WERI-Rb-1 (cell line): ENCODE results near the gene SERP2.

ENCODE experiments used
- DNase-seq: peaks from one replicate; pipeline ENCODE4 v3.0.0-alpha.2; 2020
- H3K27ac ChIP-seq: fragments of 250-450 bp; sonication (Bioruptor Pico); 2 replicates; pipeline ENCODE4 v1.5.1; 2020; ENCODE audit warnings: mild to moderate bottlenecking, moderate library complexity
- H3K27me3 ChIP-seq: fragments of 250-450 bp; sonication (Bioruptor Pico); 2 replicates; pipeline ENCODE4 v1.5.1; 2021; ENCODE audit warnings: mild to moderate bottlenecking, low read depth, moderate library complexity; ENCODE audit not compliant: insufficient read depth, severe bottlenecking
- H3K36me3 ChIP-seq: fragments of 250-450 bp; sonication (Bioruptor Pico); 2 replicates; pipeline ENCODE4 v1.5.1; 2020; ENCODE audit warnings: mild to moderate bottlenecking, moderate library complexity
- H3K4me3 ChIP-seq: 2 replicates; pipeline ENCODE4 v1.5.1; 2011; ENCODE audit warnings: low read depth, mild to moderate bottlenecking, control low read depth, low read length
- H3K9me3 ChIP-seq: fragments of 250-450 bp; sonication (Bioruptor Pico); 2 replicates; pipeline ENCODE4 v1.5.1; 2021; ENCODE audit warnings: mild to moderate bottlenecking, moderate library complexity; ENCODE audit not compliant: severe bottlenecking
- TF ChIP-seq, protein P1 (sequence below): IDR thresholded peaks from 2 replicates; pipeline ENCODE4 v1.5.1; 2011; ENCODE audit warnings: low read depth, mild to moderate bottlenecking, control low read depth, inconsistent platforms, low read length

The SERP2 gene

DNA sequence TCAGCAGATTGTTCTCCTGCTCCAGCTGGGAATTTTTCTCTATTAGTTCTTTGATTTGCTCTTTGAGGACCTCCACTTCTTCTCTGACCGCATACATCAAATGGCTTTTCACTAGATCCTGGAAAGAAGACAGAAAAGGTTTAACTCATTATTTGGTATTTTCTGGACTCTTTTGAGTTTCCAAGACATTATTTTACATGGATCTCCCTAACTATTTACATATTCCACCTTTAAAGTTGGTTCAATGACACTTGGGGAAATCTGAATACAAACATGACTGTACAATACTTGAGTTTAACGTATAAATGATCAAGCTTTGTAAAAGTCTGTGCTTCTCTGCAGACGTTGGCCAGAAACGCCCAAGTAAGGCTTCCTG, 61.1 kb downstream of the SERP2 start:
- Histone ChIP-seq H3K27ac (peak overlapping the region; percentile 58), H3K4me3 (peak overlapping the region; percentile 52), H3K36me3 (peaks cover 22% of the 10 kb centered on the region), H3K9me3 (no peaks in the 10 kb centered on the region), H3K27me3 (no peaks in the 10 kb centered on the region)
- TF ChIP-seq, protein P1, sequence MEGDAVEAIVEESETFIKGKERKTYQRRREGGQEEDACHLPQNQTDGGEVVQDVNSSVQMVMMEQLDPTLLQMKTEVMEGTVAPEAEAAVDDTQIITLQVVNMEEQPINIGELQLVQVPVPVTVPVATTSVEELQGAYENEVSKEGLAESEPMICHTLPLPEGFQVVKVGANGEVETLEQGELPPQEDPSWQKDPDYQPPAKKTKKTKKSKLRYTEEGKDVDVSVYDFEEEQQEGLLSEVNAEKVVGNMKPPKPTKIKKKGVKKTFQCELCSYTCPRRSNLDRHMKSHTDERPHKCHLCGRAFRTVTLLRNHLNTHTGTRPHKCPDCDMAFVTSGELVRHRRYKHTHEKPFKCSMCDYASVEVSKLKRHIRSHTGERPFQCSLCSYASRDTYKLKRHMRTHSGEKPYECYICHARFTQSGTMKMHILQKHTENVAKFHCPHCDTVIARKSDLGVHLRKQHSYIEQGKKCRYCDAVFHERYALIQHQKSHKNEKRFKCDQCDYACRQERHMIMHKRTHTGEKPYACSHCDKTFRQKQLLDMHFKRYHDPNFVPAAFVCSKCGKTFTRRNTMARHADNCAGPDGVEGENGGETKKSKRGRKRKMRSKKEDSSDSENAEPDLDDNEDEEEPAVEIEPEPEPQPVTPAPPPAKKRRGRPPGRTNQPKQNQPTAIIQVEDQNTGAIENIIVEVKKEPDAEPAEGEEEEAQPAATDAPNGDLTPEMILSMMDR, result no peak
- DNase-seq, result no peak

DNA sequence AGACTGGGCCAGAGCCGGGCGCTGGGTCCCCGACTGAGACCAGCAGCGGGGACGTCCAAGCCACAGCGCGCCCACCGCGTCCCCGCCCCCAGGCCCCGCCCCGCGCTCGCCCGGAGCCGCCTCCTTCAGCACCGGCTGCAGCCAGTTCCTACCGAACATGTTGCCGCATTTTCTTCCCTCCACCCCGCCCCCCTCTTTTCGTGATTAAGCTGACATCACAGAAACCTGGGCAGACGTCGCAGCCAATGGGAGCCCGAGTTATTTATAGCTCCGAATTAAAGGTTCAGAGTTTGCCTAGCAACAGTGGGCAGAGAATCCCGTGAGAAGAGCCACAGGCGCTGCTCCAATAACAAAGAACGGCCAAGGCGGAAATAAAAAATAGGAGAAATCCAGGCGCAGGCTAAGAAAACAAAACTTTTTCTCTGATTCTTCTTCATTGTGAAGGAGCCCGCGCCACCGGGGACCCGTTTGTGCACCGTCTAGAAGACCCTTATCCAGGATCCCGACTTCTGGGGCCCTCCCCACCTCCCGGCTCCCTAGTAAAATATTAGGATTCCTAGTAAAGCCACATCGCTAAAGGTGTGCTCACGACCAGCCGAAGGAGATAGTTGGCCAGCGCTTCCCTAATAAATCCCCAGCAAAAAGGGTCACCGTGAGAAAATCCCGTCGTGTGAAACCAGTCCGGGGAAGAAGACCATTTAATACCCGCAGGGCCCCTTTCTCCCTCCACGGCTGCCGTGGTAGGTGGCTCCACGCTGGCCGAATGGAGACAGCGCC, 61.7 kb downstream of the SERP2 start:
- Histone ChIP-seq H3K36me3 (peaks cover 22% of the 10 kb centered on the region), H3K4me3 (peak overlapping the region; percentile 66), H3K9me3 (no peaks in the 10 kb centered on the region), H3K27me3 (no peaks in the 10 kb centered on the region), H3K27ac (peak overlapping the region; percentile 97)
- TF ChIP-seq, protein P1, result no peak
- peak; percentile 99 for DNase-seq

DNA sequence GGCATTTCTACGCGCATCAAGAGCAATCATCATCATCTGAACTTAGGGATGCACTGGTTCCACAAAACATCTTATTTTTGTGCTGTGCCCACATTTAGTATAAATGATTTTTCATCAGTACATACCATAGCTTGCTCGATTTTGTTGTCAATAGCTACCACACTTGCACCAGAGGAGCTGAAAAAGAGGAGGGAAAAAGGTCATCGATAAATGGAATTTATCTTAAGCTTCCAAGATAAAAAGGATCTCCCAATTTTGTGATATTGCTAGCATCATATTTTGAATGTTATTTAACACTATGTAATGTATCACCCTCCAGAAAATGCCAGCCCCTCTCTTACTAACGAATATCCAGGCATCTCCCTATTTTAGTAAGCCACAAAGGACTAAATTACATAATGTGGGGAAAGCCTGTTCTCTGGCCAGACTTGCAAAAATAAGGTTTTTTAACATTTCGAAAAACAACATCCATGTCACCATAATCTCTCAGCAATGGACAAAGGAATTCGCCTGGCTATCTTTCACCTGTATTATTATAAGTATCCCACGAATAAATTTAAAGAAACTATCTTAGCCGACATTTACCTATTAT, 62.4 kb downstream of the SERP2 start:
- Histone ChIP-seq H3K36me3 (peaks cover 22% of the 10 kb centered on the region), H3K9me3 (no peaks in the 10 kb centered on the region), H3K27me3 (no peaks in the 10 kb centered on the region), H3K4me3 (peak overlapping the region; percentile 66), H3K27ac (peak overlapping the region; percentile 97)
- DNase-seq, result no peak
- TF ChIP-seq, protein P1, result no peak

DNA sequence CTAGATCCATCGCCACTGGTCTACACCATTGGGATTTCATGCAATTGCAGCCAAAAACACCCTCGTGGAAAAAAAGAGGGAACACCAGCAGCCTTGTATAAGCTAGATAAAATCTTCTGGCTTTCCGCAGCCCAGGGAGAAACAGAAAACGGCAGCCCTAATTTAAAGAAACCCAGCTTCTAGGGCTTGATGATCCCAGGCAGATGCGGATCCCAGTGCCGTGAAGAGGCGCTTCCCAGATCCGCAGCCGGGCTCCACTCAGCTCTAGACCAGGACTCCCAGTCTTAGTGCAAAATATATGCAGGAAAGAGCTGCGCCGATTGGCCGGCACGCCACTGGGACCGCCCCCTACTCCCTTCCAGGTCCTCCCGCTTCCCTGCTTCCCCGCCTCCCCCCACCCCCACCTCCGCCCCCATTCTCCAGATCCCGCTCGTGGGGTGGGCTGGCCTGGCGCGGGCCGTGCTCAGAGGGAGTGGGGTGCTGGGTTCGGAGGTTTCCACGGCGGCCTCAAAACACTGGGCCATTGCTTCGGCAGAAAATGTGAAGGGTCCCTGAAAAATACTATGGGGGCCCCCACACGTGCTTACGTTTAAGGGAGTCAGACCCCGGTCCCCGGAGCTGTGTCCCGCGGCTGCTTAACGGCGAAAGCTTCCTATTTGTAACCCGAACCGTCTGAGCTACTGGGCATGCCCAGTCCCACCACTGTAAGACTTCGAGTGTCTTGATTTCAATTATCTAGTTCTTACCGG, 63.1 kb downstream of the SERP2 start:
- peak; percentile 96 for DNase-seq
- H3K27ac ChIP-seq, result peak overlapping the region; percentile 97
- H3K36me3 ChIP-seq, result peaks cover 22% of the 10 kb centered on the region
- H3K4me3 ChIP-seq, result peak overlapping the region; percentile 66
- TF ChIP-seq, protein P1, result no peak
- no peaks in the 10 kb centered on the region for H3K9me3 ChIP-seq
- no peaks in the 10 kb centered on the region for H3K27me3 ChIP-seq

DNA sequence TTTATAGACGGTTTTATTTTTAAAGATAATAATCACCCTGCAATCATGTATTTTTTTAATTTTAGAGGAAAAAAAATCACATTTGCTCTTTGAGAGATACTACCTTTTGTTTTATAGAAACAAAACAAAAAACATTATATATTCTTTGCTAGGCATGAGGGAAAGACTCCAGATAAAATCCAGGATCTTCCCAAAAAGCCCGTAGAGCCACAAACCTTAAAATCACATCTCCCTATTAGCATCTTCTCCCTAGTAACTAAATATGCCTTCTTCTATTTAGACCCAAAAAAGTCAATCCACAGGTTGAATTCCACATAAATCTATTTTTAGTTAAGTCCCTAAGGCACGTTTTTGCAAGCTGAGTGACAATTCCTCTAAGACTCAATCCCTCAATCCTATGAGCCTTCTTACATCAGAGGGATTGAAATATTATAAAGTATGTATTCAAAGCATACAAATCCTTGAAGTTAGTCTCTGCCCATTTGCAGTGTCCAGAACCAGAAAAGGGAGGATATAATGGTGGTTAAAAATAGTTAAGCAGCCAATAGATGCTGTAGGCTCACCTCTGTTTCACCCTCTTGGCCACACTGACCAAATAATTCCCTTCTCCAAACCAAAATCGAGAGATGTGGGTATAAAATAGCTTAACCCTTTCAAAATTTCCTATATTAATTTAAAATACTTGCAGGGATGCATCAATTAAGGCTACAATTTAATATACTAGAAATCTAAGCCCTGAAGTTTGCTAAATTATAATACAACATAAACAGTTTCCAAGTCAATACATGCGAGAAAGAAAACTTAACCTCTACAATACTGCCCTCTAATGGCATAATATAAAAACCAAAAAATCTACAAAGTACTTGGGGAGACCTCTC, 64.0 kb downstream of the SERP2 start:
- H3K4me3 ChIP-seq, result peak overlapping the region; percentile 40
- no peaks in the 10 kb centered on the region for H3K27me3 ChIP-seq
- DNase-seq, result no peak
- H3K27ac ChIP-seq, result peak overlapping the region; percentile 97
- no peaks in the 10 kb centered on the region for H3K9me3 ChIP-seq
- TF ChIP-seq, protein P1, result no peak
- peaks cover 22% of the 10 kb centered on the region for H3K36me3 ChIP-seq
